ENCODE results near the gene TSPEAR.
"Not testable (repeated sequence)": the region's sequence is repeated elsewhere in the genome, so short reads cannot be mapped to it uniquely, and the experiment has no call there.

TSPEAR gene

DNA sequence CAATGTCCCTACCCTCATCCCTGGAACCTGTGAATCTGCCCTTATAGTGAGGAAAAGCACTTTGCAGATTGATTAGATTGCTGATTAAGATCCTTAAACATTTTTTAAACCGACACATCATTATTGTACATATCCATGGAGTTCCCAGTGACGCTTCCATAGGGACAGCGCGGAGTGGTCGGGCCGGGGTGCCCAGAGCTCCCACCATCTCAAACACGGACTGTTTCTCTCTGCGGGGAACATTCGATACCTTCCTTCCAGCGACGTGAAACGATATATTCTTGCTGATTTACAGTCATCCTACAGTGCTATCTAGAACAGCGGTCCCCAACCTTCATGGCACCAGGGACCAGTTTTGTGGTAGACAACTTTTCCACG lies 10.4 kb downstream of the TSPEAR start:
- DNase-seq: no peak

DNA sequence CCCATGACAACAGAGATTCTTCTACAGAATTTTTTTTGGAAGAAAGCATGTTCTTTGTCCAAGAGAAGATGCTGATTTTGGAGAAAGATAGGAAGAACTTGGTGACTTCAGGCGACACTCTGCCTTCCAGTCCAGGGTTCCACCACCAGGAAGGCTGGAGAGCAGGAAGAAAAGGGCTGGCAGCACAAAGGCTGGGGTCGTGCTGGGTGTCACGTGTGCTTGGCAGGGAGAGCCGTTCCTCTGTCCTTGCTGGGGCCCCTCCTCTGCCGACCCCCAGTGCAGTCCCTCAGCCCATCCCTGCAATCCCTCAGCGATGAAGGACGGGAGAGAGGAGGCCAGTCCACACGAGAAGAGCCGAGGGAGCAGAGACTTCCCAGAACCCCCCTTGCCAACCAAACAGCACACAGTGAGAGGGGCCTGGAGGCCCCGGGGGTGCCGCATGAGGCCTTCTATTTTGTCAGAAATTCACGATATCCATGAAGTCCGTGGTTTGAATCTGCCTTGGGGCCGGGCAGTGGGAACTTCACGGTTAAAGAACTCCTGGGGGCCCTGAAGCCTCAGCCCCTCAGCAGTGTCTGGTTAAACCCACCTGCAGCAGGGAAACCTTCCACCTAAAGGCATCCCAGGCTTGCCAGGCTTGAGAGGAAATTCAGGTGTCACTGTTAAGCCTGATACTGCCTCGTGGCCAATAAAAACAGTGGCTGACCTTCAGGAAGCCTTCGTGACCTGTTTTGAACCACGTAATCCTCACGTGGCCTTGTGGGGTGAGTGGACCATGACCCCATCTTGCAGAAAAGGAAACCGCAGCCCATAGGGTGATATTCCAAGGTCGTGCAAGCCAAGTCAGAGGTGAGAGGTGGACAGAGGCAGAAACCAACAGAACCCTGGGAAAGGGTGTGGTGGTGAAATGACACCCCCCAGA lies 11.0 kb downstream of the TSPEAR start:
- DNase-seq: no peak

DNA sequence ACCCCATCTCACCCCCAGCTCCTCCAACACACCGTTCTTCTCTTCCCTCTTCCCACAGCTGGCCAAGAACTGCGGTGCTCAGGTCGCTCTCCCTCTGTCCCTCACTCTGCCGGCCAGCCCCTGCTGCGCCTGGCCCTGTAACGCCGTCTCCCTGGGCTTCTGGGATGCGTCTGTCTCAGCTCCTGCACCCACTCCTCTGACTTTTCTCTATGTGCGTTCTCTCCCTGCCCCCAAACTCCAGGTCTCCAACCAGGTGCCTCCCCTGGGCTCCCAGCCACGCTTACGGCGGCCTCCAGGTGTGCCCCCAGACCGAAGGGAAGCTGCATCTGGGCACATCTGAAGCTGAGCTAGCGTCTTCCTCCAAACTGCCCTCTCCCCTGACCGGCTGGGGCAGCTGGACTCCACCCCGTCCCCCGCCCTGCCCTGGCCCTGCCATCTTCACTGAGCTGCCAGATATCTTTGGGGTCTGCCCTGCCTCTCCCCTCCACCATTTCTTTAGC lies 11.8 kb downstream of the TSPEAR start:
- DNase-seq: no peak

DNA sequence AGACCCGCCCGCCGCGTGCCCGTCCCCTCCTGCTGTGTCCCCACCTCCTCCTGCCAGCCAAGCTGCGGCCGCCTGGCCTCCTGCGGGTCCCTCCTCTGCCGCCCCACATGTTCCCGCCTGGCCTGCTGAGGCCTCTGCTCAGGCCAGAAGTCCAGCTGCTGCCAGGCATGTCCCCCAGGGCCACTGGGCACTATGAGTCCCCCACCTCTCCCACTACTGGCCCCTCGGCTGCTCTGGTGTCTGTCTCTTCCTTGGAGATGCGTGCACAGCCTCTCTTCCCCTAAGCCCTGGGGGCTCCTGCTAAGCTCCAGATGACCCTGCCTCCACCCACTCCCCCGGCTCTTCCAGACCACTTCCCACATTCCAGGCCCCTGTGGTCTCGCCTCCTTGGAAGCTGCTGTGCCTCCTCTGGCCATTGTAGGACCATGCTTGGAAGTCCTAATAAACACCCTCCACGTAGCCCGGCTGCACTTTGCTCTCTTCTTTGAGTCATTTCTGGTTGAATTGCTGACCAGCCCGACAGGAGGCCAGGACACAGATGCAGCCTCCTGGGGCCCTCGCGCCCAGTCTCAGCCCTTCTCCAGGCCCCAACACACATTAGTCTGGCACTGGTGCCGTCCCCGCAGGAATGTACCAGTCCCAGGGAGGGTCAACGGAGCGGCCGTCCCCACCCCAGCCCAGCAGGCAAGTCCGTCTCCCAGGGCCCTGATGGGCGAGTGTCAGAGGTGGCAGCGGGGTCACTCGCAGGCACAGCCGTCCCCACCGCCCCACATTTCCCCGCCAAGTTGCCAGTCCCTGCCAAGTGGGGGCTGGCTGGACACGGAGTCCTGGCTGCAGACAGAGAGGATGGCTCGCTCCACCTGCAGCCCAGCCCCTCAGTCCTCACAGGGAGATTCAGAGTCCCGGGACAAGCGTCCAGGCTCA lies 13.3 kb downstream of the TSPEAR start:
- DNase-seq: no peak

DNA sequence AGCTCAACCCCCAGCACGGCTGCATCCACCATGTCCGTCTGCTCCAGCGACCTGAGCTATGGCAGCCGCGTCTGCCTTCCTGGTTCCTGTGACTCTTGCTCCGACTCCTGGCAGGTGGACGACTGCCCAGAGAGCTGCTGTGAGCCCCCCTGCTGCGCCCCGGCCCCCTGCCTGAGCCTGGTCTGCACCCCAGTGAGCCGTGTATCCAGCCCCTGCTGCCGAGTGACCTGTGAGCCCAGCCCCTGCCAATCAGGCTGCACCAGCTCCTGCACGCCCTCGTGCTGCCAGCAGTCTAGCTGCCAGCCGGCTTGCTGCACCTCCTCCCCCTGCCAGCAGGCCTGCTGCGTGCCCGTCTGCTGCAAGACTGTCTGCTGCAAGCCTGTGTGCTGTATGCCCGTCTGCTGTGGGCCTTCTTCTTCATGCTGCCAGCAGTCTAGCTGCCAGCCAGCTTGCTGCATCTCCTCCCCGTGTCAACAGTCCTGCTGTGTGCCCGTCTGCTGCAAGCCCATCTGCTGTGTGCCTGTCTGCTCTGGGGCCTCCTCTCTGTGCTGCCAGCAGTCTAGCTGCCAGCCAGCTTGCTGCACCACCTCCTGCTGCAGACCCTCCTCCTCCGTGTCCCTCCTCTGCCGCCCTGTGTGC lies 14.1 kb downstream of the TSPEAR start, which contains the start of gene KRTAP10-12:
TSS of gene KRTAP10-12 (plus strand) at position 1 of the 639 bp plus-strand sequence. CDS start at position 31, 30 bp downstream.
- not testable (repeated sequence) for DNase-seq

DNA sequence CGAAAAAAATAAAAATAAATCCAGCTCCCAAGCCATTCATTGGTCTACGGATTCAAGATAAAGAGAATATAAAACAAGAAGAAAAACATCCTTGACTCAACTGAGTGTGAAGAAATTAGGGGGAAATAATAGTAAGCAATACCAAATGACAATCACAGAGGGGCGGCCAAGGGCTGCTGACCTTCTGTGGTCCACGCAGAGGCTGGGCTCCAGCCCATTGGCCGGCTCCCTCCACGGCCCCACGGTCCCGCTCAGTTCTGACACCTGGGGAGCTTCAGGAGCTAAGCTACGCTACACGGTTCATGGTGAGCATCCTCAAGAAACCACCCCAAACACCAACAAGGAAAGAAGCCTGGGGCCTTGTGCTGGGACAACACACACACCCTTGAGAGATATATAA lies 14.8 kb downstream of the TSPEAR start:
- DNase-seq: no peak

DNA sequence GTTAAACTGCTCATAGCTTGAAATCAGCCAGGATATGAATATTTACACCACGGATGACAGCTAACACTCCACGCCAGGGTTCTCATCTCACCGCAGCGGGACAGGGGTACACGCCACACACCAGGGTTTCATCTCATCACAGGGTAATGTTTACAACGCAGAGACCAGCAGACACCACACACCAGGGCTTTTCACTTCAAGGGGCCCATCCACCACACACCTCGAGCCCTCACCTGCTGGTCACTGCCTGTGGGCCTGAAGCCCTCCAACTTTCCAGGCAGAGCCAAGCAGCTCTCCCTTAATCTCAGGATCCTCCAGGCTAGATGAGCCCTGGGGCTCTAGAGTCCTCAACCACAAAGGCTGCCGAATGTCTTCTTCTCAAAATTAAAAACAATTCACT lies 15.7 kb downstream of the TSPEAR start:
- DNase-seq: no peak

DNA sequence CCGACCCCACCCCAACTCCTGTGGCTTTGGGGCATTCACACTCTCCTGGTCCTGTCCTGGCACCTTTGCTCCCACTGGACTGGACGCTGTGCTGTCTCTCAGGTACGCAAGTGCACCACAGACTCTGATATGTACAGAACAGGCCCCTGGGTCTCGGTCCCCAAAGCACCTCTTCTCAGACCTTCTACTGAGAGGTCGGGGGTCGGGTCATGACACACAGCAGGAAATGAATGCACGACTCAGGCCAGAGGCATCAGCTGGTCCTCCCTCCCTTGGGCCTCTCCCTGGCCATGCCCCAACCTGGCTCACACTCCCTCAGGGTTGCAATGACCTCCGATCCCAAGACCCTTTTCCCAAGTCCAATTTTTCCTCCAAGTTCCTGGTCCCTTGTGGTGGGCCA lies 16.2 kb downstream of the TSPEAR start:
- no peak for DNase-seq

DNA sequence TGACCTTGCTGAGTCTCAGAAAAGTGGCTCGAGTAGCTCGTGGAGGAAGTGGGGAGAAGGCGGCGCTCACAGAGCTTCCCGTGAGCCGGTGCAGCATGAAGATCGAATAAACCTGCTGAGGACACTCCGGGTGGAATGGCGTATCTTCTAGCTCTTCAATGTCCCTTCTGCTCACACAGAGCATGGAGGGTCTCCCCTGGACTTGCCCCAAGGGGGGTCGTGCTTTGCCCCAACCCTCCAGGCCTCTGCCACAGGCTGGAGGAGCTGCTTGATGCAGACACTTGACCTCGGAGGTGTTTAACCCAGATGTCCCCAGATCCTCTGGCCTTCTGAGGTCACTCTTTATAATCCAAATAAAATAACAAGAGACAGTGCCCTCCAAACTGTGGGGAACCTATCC lies 16.6 kb downstream of the TSPEAR start:
- no peak for DNase-seq

DNA sequence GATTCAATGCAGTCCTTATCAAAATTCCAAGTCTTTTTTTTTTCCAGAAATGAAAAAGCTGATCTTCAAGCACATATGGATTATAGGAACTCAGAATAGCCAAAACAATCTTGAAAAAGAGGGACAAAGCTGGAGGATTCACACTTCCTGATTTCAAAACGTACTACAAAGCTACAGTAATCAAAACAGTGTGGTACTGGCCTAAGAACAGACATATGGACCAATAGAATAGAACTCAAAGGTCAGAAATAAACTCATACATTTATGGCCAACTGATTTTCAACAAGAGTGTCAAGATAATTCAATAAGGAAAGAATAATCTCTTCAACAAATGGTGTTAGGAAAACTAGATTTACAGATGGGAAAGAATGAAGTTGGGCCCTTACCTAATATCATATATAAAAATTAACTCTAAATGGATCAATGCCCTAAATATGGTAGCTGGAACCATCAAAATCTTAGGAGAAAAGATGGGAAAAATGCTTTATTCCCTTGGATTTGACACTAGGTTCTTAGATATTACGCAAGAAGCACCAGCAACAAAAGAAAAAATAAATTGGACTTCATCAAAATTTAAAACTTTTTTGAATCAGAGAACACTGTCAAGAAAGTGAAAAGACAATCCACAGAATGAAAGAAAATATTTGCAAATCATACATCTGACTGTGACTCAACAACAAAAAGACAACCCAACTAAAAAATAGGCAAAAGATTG lies 18.4 kb downstream of the TSPEAR start:
- no peak for DNase-seq

DNA sequence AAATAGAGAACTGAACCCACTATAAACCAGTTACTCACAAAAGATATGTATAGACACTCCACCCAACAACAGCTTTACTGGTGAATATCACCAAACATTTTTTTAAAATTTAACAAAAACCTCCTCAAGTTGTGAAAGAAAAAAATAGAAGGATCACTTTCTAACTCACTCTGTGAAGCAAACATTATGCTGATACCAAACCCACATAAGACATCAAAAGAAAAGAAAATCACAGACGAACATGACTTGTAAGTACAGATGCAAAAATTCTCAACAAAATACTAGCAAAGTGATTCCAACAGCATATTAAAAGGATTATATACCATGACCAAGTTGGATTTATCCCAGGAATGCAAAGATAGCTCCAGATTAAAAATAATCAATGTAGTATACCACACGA lies 19.7 kb downstream of the TSPEAR start:
- no peak for DNase-seq

DNA sequence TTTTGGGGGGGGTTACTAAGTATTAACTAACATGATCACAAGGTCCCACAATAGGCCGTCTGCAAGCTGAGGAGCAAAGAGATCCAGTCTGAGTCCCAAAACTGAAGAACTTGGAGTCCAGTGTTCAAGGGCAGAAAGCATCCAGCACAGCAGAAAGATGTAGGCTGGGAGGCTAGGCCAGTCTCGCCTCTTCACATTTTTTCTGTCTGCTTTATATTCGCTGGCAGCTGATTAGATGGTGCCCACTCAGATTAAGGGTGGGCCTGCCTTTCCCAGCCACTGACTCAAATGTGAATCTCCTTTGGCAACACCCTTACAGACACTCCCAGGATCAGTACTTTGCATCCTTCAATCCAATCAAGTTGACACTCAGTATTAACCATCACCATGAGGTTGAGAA lies 21.6 kb downstream of the TSPEAR start:
- DNase-seq: not testable (repeated sequence)

DNA sequence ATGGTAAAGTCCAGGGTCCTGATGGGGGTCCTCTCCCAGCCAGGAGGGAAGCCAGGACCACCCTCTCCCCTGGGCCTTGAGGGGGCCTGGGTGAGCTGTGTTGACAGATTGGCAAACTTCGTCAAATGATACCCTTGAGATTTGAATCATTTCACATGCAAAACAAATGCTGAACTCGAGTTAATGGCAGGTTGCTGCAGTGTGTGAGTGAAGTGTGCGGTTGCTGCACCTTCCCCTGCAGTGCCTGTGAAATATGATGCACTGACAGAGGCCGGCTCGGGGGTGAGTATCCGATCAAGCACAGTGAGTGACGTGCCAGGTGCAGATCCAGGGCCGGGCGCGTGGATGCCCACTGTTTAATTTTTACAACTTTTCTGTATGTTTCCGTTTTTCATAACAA lies 23.7 kb downstream of the TSPEAR start:
- DNase-seq: no peak

DNA sequence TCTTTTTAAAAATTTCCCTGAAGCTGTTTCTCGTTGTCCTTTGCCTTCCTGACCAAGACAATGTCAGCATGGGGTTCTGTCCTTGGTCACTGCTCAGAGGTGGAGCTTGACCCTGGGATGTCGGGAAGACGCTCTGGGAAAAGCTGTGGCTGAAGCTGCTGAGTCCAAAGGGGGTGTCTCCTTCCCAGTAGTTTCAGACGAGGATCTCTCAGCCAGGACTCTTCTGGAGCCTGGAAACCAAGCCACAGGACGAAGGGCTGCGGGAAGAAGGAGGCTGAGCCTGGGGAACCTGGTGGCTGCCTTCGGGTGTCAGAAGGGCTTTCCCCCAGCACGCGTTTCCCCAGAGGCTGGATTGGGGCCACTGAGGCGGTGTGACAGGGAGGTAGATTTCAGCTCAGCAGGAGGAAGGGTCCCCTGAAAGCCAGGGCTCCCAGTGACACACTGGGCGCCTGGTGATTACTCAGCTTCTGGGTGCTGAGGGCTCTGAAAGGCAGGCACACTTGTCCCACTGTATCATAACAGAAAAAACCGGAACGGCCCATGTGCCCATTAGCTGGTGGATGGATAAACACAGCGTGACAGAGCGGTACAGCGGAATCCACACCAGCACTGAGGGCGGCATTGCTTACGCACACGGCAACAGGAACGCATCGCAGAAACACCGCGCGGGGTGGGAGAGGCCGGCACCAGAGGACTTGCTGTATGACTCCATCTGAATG lies 24.4 kb downstream of the TSPEAR start:
- DNase-seq: no peak

DNA sequence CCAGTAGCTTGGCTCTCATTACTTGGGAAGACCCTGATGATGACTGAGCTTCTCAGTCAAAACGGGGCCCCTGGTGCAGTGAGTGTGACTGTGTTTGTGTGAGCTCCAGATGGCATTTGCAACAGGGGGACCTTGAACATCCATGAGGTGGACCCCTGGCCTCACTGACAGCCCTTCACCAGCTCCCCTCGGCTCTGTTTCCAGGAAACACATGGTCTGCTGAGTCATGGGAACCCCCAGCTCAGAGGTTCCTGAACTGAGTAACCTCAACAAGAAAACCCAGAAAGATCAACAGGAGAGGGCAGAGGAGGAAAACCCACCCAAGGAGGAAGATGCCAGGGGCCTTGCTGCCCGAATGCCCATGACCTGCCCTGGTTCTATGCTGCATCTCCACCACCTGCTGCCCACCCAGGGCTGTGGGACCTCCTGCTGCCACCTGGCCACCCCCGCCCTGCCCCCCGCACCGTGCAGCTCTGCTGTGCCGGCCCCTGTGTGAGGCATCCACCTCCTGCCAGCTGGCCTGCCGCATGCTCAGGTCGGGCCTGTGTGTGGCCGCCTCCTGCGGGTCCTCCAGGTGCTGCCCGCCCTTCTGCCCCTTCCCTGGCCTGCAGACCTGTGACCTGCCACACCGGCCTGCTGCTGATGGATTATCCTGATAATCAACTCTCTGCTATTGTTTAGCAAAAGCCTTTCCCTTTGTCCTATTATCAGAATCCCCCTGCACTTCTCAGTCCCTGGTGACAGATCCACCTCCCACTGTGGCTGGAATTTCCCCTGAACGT lies 25.2 kb downstream of the TSPEAR start:
- DNase-seq: no peak

DNA sequence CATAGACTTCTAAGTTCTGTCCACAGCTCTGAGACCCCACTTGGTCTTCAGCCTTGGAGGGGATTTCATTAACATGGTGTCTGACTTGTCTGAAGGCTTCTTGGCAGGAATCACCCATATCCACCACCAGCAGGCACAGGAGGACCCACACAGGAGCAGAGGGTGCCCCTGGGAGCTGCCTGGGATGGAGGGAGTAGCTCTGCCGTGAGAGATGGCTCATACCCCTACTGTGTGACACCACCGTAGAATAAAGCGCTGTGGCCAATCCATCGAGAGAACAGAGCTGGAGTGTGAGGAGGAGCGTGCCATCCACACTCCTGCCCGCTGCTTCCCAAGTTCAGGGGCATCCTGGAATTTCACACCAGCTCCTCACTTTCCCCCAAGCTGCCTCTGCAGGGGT lies 26.3 kb downstream of the TSPEAR start:
- DNase-seq: not testable (repeated sequence)

DNA sequence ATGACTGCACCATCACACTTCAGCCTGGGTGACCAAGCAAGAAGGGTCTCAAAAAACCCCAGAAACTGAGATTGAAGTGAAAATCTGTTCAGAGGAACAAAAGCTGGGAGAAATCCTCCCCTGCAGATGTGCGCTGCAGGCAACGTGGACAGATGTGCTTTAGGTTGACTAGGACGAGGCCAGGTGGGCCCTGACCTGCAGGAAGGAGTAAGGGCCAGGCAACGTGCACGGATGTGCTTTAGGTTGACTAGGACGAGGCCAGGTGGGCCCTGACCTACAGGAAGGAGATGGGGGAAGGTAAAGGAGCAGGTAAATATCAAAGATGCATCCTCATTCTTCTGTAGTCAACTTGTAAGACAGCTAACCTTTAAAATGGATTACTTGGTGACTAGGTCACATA lies 26.9 kb downstream of the TSPEAR start:
- DNase-seq: no peak

DNA sequence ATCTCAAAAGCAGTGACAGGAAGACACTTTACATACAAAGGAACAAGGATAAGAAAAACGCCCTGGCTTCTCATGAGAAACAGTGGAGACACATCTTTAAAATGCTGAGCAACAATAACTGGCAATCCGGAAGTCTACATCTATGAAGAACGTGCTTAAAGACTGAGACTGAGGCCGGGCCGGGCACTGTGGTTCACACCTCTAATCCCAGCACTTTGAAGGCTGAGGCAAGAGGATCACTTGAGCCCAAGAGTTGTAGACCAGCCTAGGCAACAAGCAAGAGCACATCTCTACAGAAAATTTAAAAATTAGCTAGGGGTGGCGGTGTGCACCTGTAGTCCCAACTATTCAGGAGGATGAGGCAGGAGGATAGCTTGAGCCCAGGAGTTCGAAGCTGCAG lies 27.3 kb downstream of the TSPEAR start:
- DNase-seq: no peak

DNA sequence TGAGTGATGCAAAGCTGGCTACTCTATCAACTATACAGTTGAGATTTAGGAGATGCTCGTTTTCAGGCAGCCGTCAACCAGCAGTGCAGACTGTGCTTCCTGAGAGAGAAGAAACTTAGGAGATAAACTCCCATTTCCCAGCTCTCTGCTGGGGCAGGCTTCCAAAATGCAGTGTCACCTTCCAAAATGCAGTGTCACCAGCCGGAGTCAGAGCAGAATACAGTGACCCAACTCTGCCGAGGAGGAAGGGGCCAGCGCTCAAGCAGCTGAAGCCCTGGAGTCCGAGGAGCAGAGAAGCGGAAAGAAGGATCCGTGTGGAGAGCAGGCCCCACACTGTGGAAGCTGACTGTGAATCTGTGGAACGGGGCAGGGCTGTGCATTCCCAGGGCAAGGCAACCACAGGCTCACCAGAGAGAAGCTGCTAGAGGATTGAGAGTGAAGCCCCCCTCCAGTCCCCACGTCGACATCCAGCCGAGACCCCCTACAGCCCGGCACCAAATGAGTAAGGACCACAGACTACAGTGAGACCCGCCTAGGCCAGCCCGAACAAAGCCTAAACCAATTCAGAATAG lies 28.7 kb downstream of the TSPEAR start:
- no peak for DNase-seq

DNA sequence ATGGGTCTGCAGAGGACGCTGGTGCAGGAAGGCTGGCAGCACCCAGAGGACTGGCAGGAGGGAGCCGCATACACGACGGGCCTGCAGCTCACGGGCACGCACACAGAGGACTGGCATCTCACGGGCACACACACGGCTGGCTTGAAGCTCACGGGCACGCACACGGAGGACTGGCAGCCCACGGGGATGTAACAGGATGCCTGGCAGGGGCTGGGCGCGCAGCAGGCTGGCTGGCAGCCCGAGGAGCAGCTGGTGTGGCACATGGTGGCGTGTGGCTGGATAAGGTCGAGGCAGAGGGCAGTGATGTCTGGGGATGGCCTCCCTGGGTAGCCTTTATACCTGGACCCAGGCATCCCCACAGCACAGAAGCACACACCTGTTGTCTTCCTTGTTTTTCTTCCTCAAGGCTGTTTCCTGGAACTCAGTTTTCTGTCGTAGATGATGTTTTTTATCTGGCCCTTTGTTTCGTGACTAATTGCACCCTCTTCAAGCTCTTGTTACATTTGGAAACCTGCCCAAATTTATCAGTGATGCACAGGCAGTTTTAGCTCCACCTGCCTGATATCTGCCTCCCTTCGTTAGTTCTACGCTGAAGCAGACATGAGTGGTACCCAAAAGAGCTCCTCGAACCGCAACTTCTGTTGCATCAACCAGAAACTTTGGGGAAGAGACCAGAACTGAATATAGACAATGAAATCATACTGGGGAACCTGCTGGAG lies 29.4 kb downstream of the TSPEAR start, which contains the start of gene KRTAP12-1:
TSS of gene KRTAP12-1 (minus strand) at position 303 of the 719 bp plus-strand sequence. CDS start at position 263, 40 bp downstream.
- no peak for DNase-seq
